NCI-H748 (cell line): ENCODE data around the gene PCYT2.
"Not testable (repeated sequence)": the region's sequence is repeated elsewhere in the genome, so short reads cannot be mapped to it uniquely, and the experiment has no call there.

Experiments used
- DNase-seq: peaks from one replicate; lab custom pipeline; 2025; ENCODE audit not compliant: unreplicated experiment; lab: John Stamatoyannopoulos, UW

Gene PCYT2

GRCh38 chr17:81927653-81928543, 16.7 kb upstream of the PCYT2 start, which contains the start of gene MAFG:
Gene MAFG (minus strand): TSS chr17:81927735. CDS start chr17:81923185, 4,550 bp downstream.
- DNase-seq = peak; percentile 96

- DNase-seq = no peak
Measured at GRCh38 chr17:81927152-81927652, 16.0 kb upstream of the PCYT2 start.

- DNase-seq = peak; percentile 47
Measured at GRCh38 chr17:81926451-81927151, 15.4 kb upstream of the PCYT2 start.

- no peak for DNase-seq
Measured at GRCh38 chr17:81925860-81926450, 14.8 kb upstream of the PCYT2 start.

GRCh38 chr17:81924557-81925532, 13.6 kb upstream of the PCYT2 start:
- DNase-seq = no peak

DNA sequence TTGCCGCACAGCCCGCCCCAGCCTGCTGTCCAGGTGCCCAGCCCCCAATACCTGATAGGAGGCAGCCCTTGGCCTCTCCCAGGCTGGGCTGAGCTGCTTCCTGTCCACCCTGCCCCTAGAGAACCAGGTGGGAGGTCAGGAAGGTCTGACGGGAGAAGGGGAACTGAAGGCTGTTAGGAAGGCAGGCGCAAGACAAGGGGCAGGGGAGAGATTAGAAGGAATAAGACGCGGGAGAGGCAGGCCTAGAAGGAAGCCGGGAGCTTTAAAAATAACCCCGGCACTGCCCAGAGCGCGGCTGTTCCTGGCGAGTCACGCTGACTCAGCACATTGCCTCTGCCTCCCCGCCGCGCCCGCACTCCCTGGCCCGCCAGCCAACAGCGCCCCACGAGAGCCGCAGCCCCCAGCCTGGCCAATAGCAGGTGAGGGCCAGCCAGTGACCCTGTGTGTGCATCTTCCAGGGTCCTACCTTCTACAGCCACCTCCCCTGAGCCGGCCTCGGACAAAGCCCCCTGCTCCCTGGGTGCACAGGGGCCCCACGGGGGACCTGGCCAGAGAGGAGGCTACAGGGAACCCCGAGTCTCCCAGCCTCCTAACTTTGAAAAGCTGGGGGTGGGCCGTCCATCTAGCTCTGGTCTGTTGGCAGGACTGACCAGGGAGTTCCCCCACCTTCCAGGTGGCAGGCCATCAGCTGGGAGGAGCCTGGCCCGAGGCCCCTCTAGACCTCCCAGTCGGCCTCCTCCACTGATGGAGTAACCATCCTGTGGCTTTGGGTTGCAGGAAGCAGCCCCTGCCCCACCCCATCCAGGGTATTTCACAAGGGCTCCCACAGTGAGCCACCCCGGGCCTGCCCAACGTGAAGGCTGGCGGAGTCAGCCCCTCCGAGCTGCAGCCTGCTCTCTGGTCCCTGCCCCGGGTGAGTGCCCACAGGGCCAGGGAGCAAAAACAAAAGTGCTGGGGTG, 12.4 kb upstream of the PCYT2 start:
- no peak for DNase-seq

DNA sequence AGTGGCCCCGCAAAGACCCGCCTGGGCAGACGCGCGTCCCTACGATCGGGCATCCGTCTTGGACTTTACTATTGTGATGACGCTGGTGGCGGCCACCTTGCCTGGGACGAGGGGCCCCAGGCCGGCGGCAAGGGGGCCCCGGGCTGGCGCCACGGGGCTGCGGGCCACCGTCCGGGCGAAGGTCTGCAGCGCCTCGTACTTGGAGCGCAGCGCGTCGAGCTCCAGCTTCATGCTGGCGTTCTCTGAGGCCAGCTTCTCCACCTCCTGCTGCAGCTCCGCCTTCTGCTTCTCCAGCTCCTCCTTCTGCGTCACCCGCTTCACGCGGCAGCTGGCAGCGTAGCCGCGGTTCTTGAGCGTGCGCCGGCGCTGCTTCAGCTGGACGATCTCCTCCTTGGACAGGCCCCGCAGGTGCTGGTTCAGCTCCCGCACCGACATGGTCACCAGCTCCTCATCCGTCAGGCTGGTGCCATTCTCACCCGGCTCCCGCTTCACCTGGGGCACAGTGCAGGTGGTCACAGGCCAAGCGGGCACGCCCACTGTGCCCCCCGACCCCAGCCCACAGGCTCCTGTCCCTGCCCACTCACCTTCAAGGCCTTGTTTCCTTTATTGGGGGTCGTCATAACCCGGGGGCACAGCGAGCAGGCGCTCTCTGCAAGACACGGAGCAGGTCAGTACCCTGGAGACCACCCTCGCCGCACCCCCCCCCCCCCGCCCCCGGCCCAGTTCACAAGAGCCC, 11.5 kb upstream of the PCYT2 start:
- no peak for DNase-seq

GRCh38 chr17:81921996-81922565, 10.9 kb upstream of the PCYT2 start:
- DNase-seq = no peak

GRCh38 chr17:81921537-81921862, 10.3 kb upstream of the PCYT2 start:
- no peak for DNase-seq

DNA sequence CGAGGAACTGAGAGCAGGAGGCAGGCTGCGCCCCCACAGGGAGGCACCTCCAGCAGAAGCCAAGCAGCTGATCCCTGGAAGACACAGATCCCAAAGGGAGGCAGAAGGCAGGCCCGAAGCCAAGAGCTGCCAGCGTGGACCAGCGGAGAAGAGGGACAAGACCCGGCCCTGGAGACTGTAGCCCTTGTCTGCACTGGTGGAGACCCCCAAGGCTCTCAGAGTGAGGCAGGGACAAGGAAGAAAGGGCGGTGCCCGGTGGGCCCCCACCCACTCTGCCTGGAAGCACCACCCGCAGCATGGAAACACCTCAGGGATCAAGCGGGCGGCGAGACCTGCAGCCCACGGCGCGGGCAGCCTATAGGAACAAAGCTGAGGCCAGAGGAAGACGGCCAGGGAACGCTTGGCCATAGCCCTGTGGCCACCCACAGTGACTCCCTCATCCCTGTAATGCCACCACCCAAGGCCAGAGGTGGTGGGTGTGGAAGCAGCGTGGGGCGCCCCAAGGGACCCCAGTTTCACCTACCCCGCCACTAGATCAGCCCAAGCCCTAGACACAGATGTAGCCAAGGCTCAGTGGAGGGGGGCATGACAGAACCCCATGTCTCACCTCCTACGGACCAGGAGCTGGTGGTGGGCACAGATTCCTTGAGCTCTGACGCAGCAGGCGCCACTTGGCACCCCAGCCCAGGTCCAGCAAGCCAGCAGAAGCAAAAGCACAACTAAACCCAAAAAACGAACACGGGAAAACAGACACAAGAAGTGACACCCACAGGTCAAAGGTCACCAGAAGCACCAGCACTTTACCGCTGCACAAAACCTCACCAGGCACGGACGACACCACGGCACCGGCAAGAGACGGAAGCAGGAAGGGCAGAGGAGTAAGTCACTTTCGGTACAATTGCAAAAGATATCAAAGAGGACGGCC, 9.7 kb upstream of the PCYT2 start:
- DNase-seq = no peak

- DNase-seq = no peak
Measured at GRCh38 chr17:81918832-81919545, 7.8 kb upstream of the PCYT2 start.

DNA sequence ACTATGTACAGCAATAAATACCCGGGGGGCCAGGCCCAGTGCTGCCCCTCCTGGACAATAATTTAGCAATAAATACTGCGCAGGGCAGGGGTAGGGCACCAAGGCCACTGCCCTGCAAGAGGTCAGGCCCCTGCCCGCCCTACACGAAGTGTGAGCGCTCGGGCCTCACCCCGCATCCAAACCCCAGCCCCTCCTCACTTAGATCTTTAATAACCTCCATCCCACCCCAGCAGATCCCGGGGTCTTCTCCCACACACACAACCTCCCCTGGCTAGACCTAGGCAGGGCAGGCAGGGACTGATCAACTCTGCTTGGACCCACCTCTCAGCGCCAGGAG, 7.1 kb upstream of the PCYT2 start:
- not testable (repeated sequence) for DNase-seq

DNA sequence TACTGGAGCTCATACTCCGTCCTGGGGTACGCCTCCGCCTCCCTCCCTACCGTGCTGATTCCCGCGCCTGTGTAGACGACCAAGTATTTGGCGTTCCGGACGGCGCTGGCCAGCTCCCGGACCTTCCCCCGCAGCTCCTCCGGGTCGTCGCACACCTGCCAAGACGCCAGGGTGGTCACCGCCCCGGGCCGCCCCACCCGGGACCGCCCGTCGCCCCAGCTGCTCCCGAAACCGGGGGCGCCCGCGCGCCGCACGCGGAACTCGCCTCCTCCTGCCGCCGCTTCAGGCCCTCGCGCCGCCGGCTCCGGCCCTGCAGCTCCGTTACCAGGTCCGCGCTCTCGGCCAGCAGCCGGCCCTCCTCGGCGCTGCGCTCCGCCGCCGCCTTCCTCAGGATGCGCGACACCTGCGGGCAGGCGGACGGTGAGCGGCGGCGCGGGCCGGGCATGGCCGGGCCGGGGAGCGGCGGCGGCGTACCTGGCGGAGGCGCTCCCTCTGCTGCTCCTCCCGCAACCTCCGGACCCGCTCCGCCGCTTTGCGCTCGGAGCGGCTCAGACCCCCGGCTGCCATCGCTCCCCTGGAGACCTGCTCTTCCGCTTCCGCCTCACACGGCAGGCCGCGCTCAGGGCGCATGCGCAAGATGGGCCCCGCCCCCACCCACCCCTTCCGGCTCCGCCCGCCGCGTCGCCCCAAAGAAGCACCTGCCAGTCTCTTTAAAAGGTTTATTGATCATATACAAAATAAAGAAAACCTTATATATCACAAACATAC, 6.5 kb upstream of the PCYT2 start, which contains the start of gene SIRT7:
SIRT7 (minus strand) TSS at position 612 of the 768 bp plus-strand sequence; CDS start at position 567, 45 bp downstream.
- peak; percentile 83 for DNase-seq

DNA sequence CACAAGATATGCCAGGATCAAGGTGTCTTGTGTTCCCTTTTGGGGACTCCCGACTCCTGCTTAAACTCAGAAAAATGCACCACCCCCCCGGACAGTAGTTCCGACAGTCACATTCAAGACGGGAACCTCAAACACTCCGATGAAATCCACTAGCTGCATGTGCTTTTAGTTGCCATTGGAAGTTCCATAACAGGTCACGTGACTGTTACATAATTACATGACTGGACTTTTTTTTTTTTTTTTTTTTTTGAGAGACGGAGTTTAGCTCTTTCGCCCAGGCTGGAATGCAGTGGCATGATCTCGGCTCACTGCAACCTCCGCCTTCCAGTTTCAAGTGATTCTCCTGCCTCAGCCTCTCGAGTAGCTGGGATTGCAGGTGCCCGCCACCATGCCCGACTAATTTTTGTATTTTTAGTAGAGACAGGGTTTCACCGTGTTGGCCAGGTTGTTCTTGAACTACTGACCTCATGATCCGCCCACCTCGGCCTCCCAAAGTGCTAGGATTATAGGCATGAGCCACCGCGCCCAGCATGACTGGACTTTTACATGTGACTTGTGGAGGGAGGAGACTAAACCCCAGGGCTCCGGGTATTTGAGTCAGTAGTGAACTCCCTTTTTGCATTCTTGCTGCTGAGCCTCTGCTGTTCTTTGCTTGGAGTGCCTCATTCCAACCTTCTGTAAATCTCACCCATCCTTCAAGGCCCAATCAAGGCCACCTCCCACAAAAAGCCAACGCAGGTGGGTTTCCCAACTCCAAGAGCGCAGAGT, 5.2 kb upstream of the PCYT2 start:
- DNase-seq = no peak

GRCh38 chr17:81915331-81915730, 4.1 kb upstream of the PCYT2 start:
- no peak for DNase-seq
